Gastroesophageal sphincter (tissue), 4 donors: ENCODE measurements around the gene RERE. TPM values are rescaled to one million over a fixed set of nuclear protein-coding genes. Genes with fewer than 3 reads are reported as not detected.

Source experiments
- ATAC-seq: fragments of 150-250 bp; one replicate; pipeline ENCODE4 v1.9.1; 2016; ENCODE audit warnings: mild to moderate bottlenecking, moderate library complexity
- H3K27ac ChIP-seq, 4 donors: fragments of 200-600 bp; sonication (generic) in 3 of 4; 1 replicate in 3 of 4; 2 replicates in 1 of 4; pipeline ENCODE4 v1.5.1; 2016 to 2019
- H3K27me3 ChIP-seq: fragments of 200-600 bp; sonication (generic); one replicate; pipeline ENCODE4 v1.5.1; 2019
- H3K36me3 ChIP-seq, 2 donors: fragments of 200-600 bp; sonication (generic); one replicate each; pipeline ENCODE4 v1.5.1; 2019; ENCODE audit warnings: control low read depth in 1 of 2
- H3K4me1 ChIP-seq, 3 donors: fragments of 200-600 bp; sonication (generic); 1 replicate in 2 of 3; 2 replicates in 1 of 3; pipeline ENCODE4 v1.5.1; 2016 to 2019; ENCODE audit warnings: control low read depth in 2 of 3
- H3K4me3 ChIP-seq, 2 donors: fragments of 200-600 bp; sonication (generic); one replicate each; pipeline ENCODE4 v1.5.1; 2019; ENCODE audit warnings: mild to moderate bottlenecking in 1 of 2, moderate library complexity in 1 of 2
- H3K9me3 ChIP-seq, 3 donors: fragments of 200-600 bp; sonication (generic); one replicate each; pipeline ENCODE4 v1.5.1; 2017 to 2019; ENCODE audit warnings: control low read depth in 2 of 3
- CTCF ChIP-seq, 4 experiments: fragments of 200-600 bp in 2 of 4; fragments of 450-650 bp in 2 of 4; sonication (generic) in 1 of 4; IDR thresholded peaks; one replicate each; pipeline ENCODE4 v1.5.1; 2017 to 2019; ENCODE audit warnings: antibody characterized with exemption in 4 of 4, mild to moderate bottlenecking in 2 of 4, moderate library complexity in 2 of 4
- EP300 ChIP-seq: sonication (generic); formaldehyde crosslinking; IDR thresholded peaks from one replicate; pipeline ENCODE4 v1.6.1; 2017; ENCODE audit warnings: antibody characterized with exemption, mild to moderate bottlenecking
- POLR2A ChIP-seq, 2 donors: fragments of 450-650 bp; IDR thresholded peaks; one replicate each; pipeline ENCODE4 v1.6.1; 2017; ENCODE audit warnings: antibody characterized with exemption in 2 of 2, mild to moderate bottlenecking in 2 of 2, moderate library complexity in 1 of 2
- POLR2AphosphoS5 ChIP-seq: sonication (generic); formaldehyde crosslinking; IDR thresholded peaks from one replicate; pipeline ENCODE4 v1.6.1; 2017; ENCODE audit warnings: antibody characterized with exemption
- WGBS, 2 donors: methylation state at CpG; one replicate each; pipeline ENCODE4 v1.1.5; 2018; ENCODE audit warnings: low coverage in 1 of 2; 5-methylcytosine and 5-hydroxymethylcytosine counted together
- total RNA-seq, 4 donors: library from RNA; depleted of rRNA; stranded (reverse); fragments of >200 nt; gene quantifications; one replicate each; pipeline ENCODE4 v1.1.0, GENCODE V29; 2016

The RERE gene
- total RNA-seq, 4 donors from 2014 or later: 112 to 212 (median 139) TPM

GRCh38 chr1:8347635-8348034 lies 469.8 kb downstream of the RERE start:
- no peak for TF ChIP-seq POLR2AphosphoS5
- TF ChIP-seq POLR2A (IDR thresholded peaks at IDR 0.05): no peak
- Histone ChIP-seq H3K4me3 (no peak overlapping the region), H3K36me3 (peaks cover 0 to 8% of the 10 kb centered on the region in 2 donors), H3K27ac (peak overlapping the region in 1 of 4 donors; percentile 94), H3K4me1 (peaks cover 0 to 76% (median 22%) of the 10 kb centered on the region in 3 donors), H3K9me3 (no peaks in the 10 kb centered on the region), H3K27me3 (no peaks in the 10 kb centered on the region)
- 77 to 100% methylated on average over 2 to 3 of the region's 15 CpGs for WGBS, 2 donors
- no peak for ATAC-seq

- WGBS, 2 donors: 88% methylated on average over 10 of the region's 18 CpGs; no CpG with 5 or more reads in 1 of the 2 donors
- Histone ChIP-seq H3K36me3 (no peaks in the 10 kb centered on the region), H3K27me3 (no peaks in the 10 kb centered on the region), H3K4me3 (no peak overlapping the region), H3K4me1 (peaks cover 0 to 64% (median 21%) of the 10 kb centered on the region in 3 donors), H3K27ac (peak overlapping the region in 2 of 4 donors; percentile 48 to 94), H3K9me3 (no peaks in the 10 kb centered on the region)
- no peak for ATAC-seq
- TF ChIP-seq CTCF (IDR thresholded peaks at IDR 0.05): no peak
- no peak for TF ChIP-seq POLR2AphosphoS5
- no peak for TF ChIP-seq EP300
- no peak for TF ChIP-seq POLR2A (IDR thresholded peaks at IDR 0.05)
Observed at GRCh38 chr1:8345621-8346415, 471.6 kb downstream of the RERE start.

- Histone ChIP-seq H3K27ac (peak overlapping the region in 1 of 4 donors; percentile 94), H3K4me3 (no peak overlapping the region), H3K36me3 (peaks cover 0 to 5% of the 10 kb centered on the region in 2 donors), H3K27me3 (no peaks in the 10 kb centered on the region), H3K4me1 (peaks cover 0 to 58% (median 21%) of the 10 kb centered on the region in 3 donors), H3K9me3 (no peaks in the 10 kb centered on the region)
- ATAC-seq: no peak
- 88 to 93% methylated on average over 1 to 9 of the region's 10 CpGs for WGBS, 2 donors
- TF ChIP-seq POLR2A (IDR thresholded peaks at IDR 0.05) (no peak), CTCF (IDR thresholded peaks at IDR 0.05) (no peak), EP300 (no peak), POLR2AphosphoS5 (no peak)
Observed at GRCh38 chr1:8344893-8345507, 472.4 kb downstream of the RERE start.

- Histone ChIP-seq H3K4me1 (peaks cover 0 to 43% (median 16%) of the 10 kb centered on the region in 3 donors), H3K36me3 (peaks cover 0 to 20% of the 10 kb centered on the region in 2 donors), H3K4me3 (peak overlapping the region in 1 of 2 donors; percentile 35), H3K27ac (peak overlapping the region; percentile 70 to 90 (median 89)), H3K27me3 (no peaks in the 10 kb centered on the region), H3K9me3 (no peaks in the 10 kb centered on the region)
- WGBS, 2 donors: 18% methylated on average over 7 of the region's 32 CpGs; no CpG with 5 or more reads in 1 of the 2 donors
- peak; percentile 92 for ATAC-seq
- TF ChIP-seq EP300 (peak; percentile 53), CTCF (IDR thresholded peaks at IDR 0.05) (no peak), POLR2AphosphoS5 (peak; percentile 97)
Observed at GRCh38 chr1:8343464-8344001, 473.9 kb downstream of the RERE start.

GRCh38 chr1:8343044-8343443 lies 474.4 kb downstream of the RERE start:
- H3K4me3 ChIP-seq: peak overlapping the region in 1 of 2 donors; percentile 35
- 33% methylated on average over 5 of the region's 11 CpGs; no CpG with 5 or more reads in 1 of the 2 donors for WGBS, 2 donors

More at GRCh38 chr1:8343044-8343443, 474.4 kb downstream of the RERE start:
- TF ChIP-seq POLR2AphosphoS5 (no peak), EP300 (no peak), CTCF (IDR thresholded peaks at IDR 0.05) (no peak)
- peak overlapping the region; percentile 53 to 90 (median 89) for H3K27ac ChIP-seq
- peak; percentile 30 for ATAC-seq
- H3K27me3 ChIP-seq: no peaks in the 10 kb centered on the region
- H3K36me3 ChIP-seq: peaks cover 0 to 25% of the 10 kb centered on the region in 2 donors
- H3K9me3 ChIP-seq: no peaks in the 10 kb centered on the region
- H3K4me1 ChIP-seq: peaks cover 0 to 40% (median 16%) of the 10 kb centered on the region in 3 donors
